Choroid plexus epithelial cell (primary cell): ENCODE measurements around the gene TMTC2.
A peak's percentile ranks its signal among the peaks of the same experiment; 100 is the strongest.

Experiments
- DNase-seq: peaks from one replicate; pipeline ENCODE4 v3.0.0-alpha.2; 2010; ENCODE audit warnings: low read depth
- H3K4me3 ChIP-seq: 2 replicates; pipeline ENCODE4 v1.5.1; 2011; ENCODE audit warnings: low read depth, mild to moderate bottlenecking, control low read depth, low read length, moderate library complexity
- CTCF ChIP-seq: conservative IDR thresholded peaks from 2 replicates; pipeline ENCODE4 v1.5.1; 2011; ENCODE audit warnings: low read depth, mild to moderate bottlenecking, control low read depth, inconsistent platforms, low read length, moderate library complexity

TMTC2 gene

GRCh38 chr12:83156815-83157214 is 470.1 kb downstream of the TMTC2 start:
- no peak for DNase-seq
- no peak overlapping the region for H3K4me3 ChIP-seq
- no peak for TF ChIP-seq CTCF

- TF ChIP-seq CTCF = no peak
- no peak for DNase-seq
- no peak overlapping the region for H3K4me3 ChIP-seq
These were observed 470.9 kb downstream of the TMTC2 start for GRCh38 chr12:83157604-83158003.

GRCh38 chr12:83158613-83159207 is 472.0 kb downstream of the TMTC2 start:
- no peak overlapping the region for H3K4me3 ChIP-seq
- no peak for DNase-seq
- TF ChIP-seq CTCF = no peak

GRCh38 chr12:83161456-83161855 is 474.8 kb downstream of the TMTC2 start:
- DNase-seq = peak; percentile 8
- TF ChIP-seq CTCF = no peak
- no peak overlapping the region for H3K4me3 ChIP-seq

GRCh38 chr12:83168751-83169150 is 482.0 kb downstream of the TMTC2 start:
- no peak overlapping the region for H3K4me3 ChIP-seq
- no peak for TF ChIP-seq CTCF
- DNase-seq = no peak

GRCh38 chr12:83172441-83172840 is 485.7 kb downstream of the TMTC2 start:
- DNase-seq = no peak
- no peak for TF ChIP-seq CTCF
- no peak overlapping the region for H3K4me3 ChIP-seq

- H3K4me3 ChIP-seq = no peak overlapping the region
- peak; percentile 8 for DNase-seq
- no peak for TF ChIP-seq CTCF
These were observed 486.4 kb downstream of the TMTC2 start for GRCh38 chr12:83172866-83173649.
